ENCODE results near the gene SNAPC4. TPM values are rescaled to one million over a fixed set of nuclear protein-coding genes. Genes with fewer than 3 reads are reported as not detected.
"Not testable (repeated sequence)": the region's sequence is repeated elsewhere in the genome, so short reads cannot be mapped to it uniquely, and the experiment has no call there.

The SNAPC4 gene
- total RNA-seq, 1 experiment from 2014 or later, result 29.7 TPM

- no peaks in the 10 kb centered on the region for H3K4me1 ChIP-seq (ENCODE audit: insufficient read depth, low read length)
- Mint-ChIP-seq H3K27ac (peak overlapping the region in 1 of 3 experiments; percentile 73; a peak in 2 of 7 replicates), H3K27me3 (ENCODE audit: low read depth) (peaks cover 3% of the 10 kb centered on the region), H3K9me3 (no peaks in the 10 kb centered on the region), H3K4me1 (peaks cover 22 to 25% of the 10 kb centered on the region in 2 experiments), H3K36me3 (ENCODE audit: insufficient read depth in 1 of 3, low read depth in 3 of 3) (peaks cover 44 to 71% (median 60%) of the 10 kb centered on the region in 3 experiments; a peak in 6 of 7 replicates), H3K4me3 (peak overlapping the region; percentile 10 to 29; a peak in 3 of 5 replicates)
- no peak overlapping the region for H3K56ac ChIP-seq (ENCODE audit: insufficient read length, low read depth, low read length)
- no peak overlapping the region for H4K8ac ChIP-seq (replicated peaks; ENCODE audit: insufficient read length, low read depth, low read length)
- no peak overlapping the region for H2AFZ ChIP-seq (ENCODE audit: low read length)
- H3K23me2 ChIP-seq (ENCODE audit: insufficient read length, low read depth, low read length, poor library complexity, severe bottlenecking), result peaks cover 15% of the 10 kb centered on the region
- no peak overlapping the region for H4K5ac ChIP-seq (ENCODE audit: insufficient read length, low read depth, low read length)
- H2BK5ac ChIP-seq (ENCODE audit: insufficient read length, low read length), result no peak overlapping the region
- no CpG with 5 or more reads among the region's 7 CpGs for WGBS (ENCODE audit: extremely low coverage, insufficient read length, low lambda C conversion rate)
- H4K91ac ChIP-seq (ENCODE audit: insufficient read length, low read depth, low read length), result no peak overlapping the region
- no peaks in the 10 kb centered on the region for H3K9me3 ChIP-seq (ENCODE audit: control insufficient read depth, low read depth, low read length)
- H3K18ac ChIP-seq (ENCODE audit: insufficient read length, low read depth, low read length), result no peak overlapping the region
- no peaks in the 10 kb centered on the region for H3K27me3 ChIP-seq (ENCODE audit: insufficient read depth, low read length)
- no peaks in the 10 kb centered on the region for H4K20me1 ChIP-seq (ENCODE audit: control insufficient read depth, insufficient read depth, insufficient read length)
- H3K9ac ChIP-seq (ENCODE audit: extremely low read depth, insufficient read length, low read length), result no peak overlapping the region
- H3K14ac ChIP-seq (ENCODE audit: insufficient read depth, low read length), result no peak overlapping the region
- H2BK12ac ChIP-seq (ENCODE audit: insufficient read length, low read depth, low read length), result no peak overlapping the region
- H3K27ac ChIP-seq (ENCODE audit: insufficient read length, low read depth, low read length), result no peak overlapping the region
- no peak overlapping the region for H2BK20ac ChIP-seq (ENCODE audit: low read depth, low read length, poor library complexity, severe bottlenecking)
- H2AK5ac ChIP-seq (ENCODE audit: insufficient read length, low read length), result no peak overlapping the region
- H3K4ac ChIP-seq (ENCODE audit: low read depth, low read length), result no peak overlapping the region
- no peak overlapping the region for H3T11ph ChIP-seq (ENCODE audit: low read length)
- H3K79me1 ChIP-seq (ENCODE audit: insufficient read depth, low read depth, low read length, poor library complexity, severe bottlenecking), result peaks cover 19% of the 10 kb centered on the region
- DNase-seq, result no peak
- no peak for TF ChIP-seq CTCF (conservative IDR thresholded peaks at IDR 0.05)
- no peak overlapping the region for H2BK15ac ChIP-seq (ENCODE audit: low read depth, low read length)
- H2BK120ac ChIP-seq (ENCODE audit: low read depth, low read length, poor library complexity, severe bottlenecking), result no peak overlapping the region
- no peak overlapping the region for H3K23ac ChIP-seq (ENCODE audit: insufficient read length, low read depth, low read length)
- no peak overlapping the region for H3K4me2 ChIP-seq (ENCODE audit: insufficient read depth, insufficient read length, low read length)
- H3K79me2 ChIP-seq (ENCODE audit: insufficient read depth, low read length), result peaks cover 16% of the 10 kb centered on the region; the same call in 1 of the 2 replicates
Observed at GRCh38 chr9:136407911-136408310, 7.9 kb upstream of the SNAPC4 start.

DNA sequence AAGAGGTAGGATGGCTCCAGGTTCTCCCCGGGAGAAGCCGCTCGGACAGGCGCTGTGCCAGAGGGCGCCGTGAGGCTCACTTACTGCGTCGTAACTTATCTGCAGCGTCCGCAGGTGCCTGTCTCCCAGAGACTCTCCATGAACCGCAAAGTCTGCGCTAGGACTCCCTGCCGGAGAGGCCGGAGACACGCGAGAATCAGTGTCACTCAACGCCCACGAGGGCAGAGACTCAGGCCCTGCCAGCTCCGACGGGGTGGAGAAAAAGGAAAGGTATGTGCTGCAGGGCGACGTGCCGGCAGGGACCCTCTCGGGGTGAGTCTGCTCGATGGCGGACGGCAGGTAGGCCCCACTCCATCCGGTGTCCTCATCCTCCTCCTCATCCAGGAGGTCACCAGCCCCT, 7.1 kb upstream of the SNAPC4 start:
- H3K9ac ChIP-seq (ENCODE audit: extremely low read depth, insufficient read length, low read length); H4K91ac ChIP-seq (ENCODE audit: insufficient read length, low read depth, low read length); H3K27ac Mint-ChIP-seq; H2BK12ac ChIP-seq (ENCODE audit: insufficient read length, low read depth, low read length); H2BK20ac ChIP-seq (ENCODE audit: low read depth, low read length, poor library complexity, severe bottlenecking); H2BK120ac ChIP-seq (ENCODE audit: low read depth, low read length, poor library complexity, severe bottlenecking); H4K8ac ChIP-seq (replicated peaks; ENCODE audit: insufficient read length, low read depth, low read length); H3K9me3 ChIP-seq (ENCODE audit: control insufficient read depth, low read depth, low read length); H3K14ac ChIP-seq (ENCODE audit: insufficient read depth, low read length); H3K23ac ChIP-seq (ENCODE audit: insufficient read length, low read depth, low read length); H3K27me3 ChIP-seq (ENCODE audit: insufficient read depth, low read length); H3K4ac ChIP-seq (ENCODE audit: low read depth, low read length); H3K4me2 ChIP-seq (ENCODE audit: insufficient read depth, insufficient read length, low read length); H2AFZ ChIP-seq (ENCODE audit: low read length); H4K5ac ChIP-seq (ENCODE audit: insufficient read length, low read depth, low read length); H3K4me1 ChIP-seq (ENCODE audit: insufficient read depth, low read length); H3K56ac ChIP-seq (ENCODE audit: insufficient read length, low read depth, low read length); H3T11ph ChIP-seq (ENCODE audit: low read length); H2BK5ac ChIP-seq (ENCODE audit: insufficient read length, low read length); DNase-seq; H3K9me3 Mint-ChIP-seq; H3K4me3 Mint-ChIP-seq; H4K20me1 ChIP-seq (ENCODE audit: control insufficient read depth, insufficient read depth, insufficient read length); H3K18ac ChIP-seq (ENCODE audit: insufficient read length, low read depth, low read length); H2BK15ac ChIP-seq (ENCODE audit: low read depth, low read length); H3K27ac ChIP-seq (ENCODE audit: insufficient read length, low read depth, low read length); H3K27me3 Mint-ChIP-seq (ENCODE audit: low read depth); H2AK5ac ChIP-seq (ENCODE audit: insufficient read length, low read length): not testable (repeated sequence)
- Mint-ChIP-seq H3K4me1 (peaks cover 22 to 25% of the 10 kb centered on the region in 2 experiments), H3K36me3 (ENCODE audit: insufficient read depth in 1 of 3, low read depth in 3 of 3) (peaks cover 45 to 71% (median 59%) of the 10 kb centered on the region in 3 experiments)
- peaks cover 15% of the 10 kb centered on the region for H3K23me2 ChIP-seq (ENCODE audit: insufficient read length, low read depth, low read length, poor library complexity, severe bottlenecking)
- H3K79me2 ChIP-seq (ENCODE audit: insufficient read depth, low read length), result peaks cover 16% of the 10 kb centered on the region; the same call in 1 of the 2 replicates
- H3K79me1 ChIP-seq (ENCODE audit: insufficient read depth, low read depth, low read length, poor library complexity, severe bottlenecking), result peaks cover 18% of the 10 kb centered on the region
- whole genome bisulfite sequencing (ENCODE audit: extremely low coverage, insufficient read length, low lambda C conversion rate), result no CpG with 5 or more reads among the region's 28 CpGs
